Pancreas (tissue), 10 donors: ENCODE data around the gene EPS8L2. TPM values are rescaled to one million over a fixed set of nuclear protein-coding genes. Genes with fewer than 3 reads are reported as not detected.
A peak's percentile ranks its signal among the peaks of the same experiment; 100 is the strongest.

Experiments used
- ATAC-seq, 4 donors: fragments of 200-7000 bp; cut with Tn5 transposase; one replicate each; pipeline versions ENCODE4 v1.8.0 to v1.9.1; 2020; ENCODE audit warnings: mild to moderate bottlenecking in 4 of 4, moderate library complexity in 4 of 4
- DNase-seq, 6 donors: peaks; one replicate each; pipeline ENCODE4 v3.0.0-alpha.2; 2020
- FAIRE-seq: peaks from 2 replicates; lab custom pipeline; 2012; peaks lifted over from hg19 to GRCh38; lab: Jason Lieb, UNC
- H3K27ac ChIP-seq, 4 donors: fragments of 200-600 bp; sonication (generic); 1 replicate in 3 of 4; 2 replicates in 1 of 4; pipeline versions ENCODE4 v1.5.0 to v1.8.0; 2020
- H3K27me3 ChIP-seq, 4 donors: fragments of 200-600 bp; one replicate each; pipeline ENCODE4 v1.8.0; 2021
- H3K36me3 ChIP-seq, 3 donors: fragments of 200-600 bp; sonication (generic) in 1 of 3; one replicate each; pipeline versions ENCODE4 v1.5.0 to v1.8.0; 2020 to 2021
- H3K4me1 ChIP-seq, 3 donors: fragments of 200-600 bp; one replicate each; pipeline ENCODE4 v1.8.0; 2021
- H3K4me3 ChIP-seq, 4 donors: fragments of 200-600 bp; sonication (generic) in 2 of 4; one replicate each; pipeline versions ENCODE4 v1.5.0 to v1.8.0; 2020 to 2021
- H3K9me3 ChIP-seq, 4 donors: fragments of 200-600 bp; one replicate each; pipeline ENCODE4 v1.8.0; 2021
- WGBS, 2 donors: extraction: QIAGEN DNeasy Blood & Tissue Kit; methylation state at CpG; one replicate each; pipeline ENCODE4 v1.1.7; 2013; 5-methylcytosine and 5-hydroxymethylcytosine counted together
- intact Hi-C, 3 donors: fragments of 100-400 bp; cut with DNase I; formaldehyde crosslinking; loops; one replicate each; pipeline versions ENCODE4 v1.11.1 to v1.14.2; 2022
- polyA plus RNA-seq, 2 donors: library from polyadenylated mRNA; stranded (reverse); fragments of 200-250 nt; gene quantifications; one replicate each; pipeline ENCODE4 v1.2.3, GENCODE V29; 2013
- total RNA-seq, 6 donors: library from RNA; stranded (reverse); fragmentation: NEBNext Ultra II Directional in 4 of 6; extraction: Animal tissue kit (Norgen Biotek cat#: 25700) in 4 of 6; gene quantifications; one replicate each; pipeline versions ENCODE4 v1.2.1 to v1.2.4, GENCODE V29; 2021 to 2023
- TF ChIP-seq, protein P1 (sequence below), 4 donors: fragments of 200-600 bp; sonication (generic) in 3 of 4; IDR thresholded peaks; one replicate each; pipeline versions ENCODE4 v1.5.0 to v1.8.0; 2021; ENCODE audit warnings: antibody characterized with exemption in 4 of 4
- donor health status: healthy with polysubstance abuse.
- donor health status: DM: no; HTN: no; CAD: no; lungs with moderate emphysema.
- donor health status: DM: no; HTN: no; CAD: no.
- donor health status: control.
- donor health status: control.
- donor health status: Bipolar disorder and iron deficiency.
- donor health status: DM: yes; HTN: yes; CAD: no.
- donor health status: DM: no; HTN: no; CAD: no.
- donor health status: DM: no; HTN: no; CAD: no.
- donor health status: DM: yes; HTN: yes; CAD: no.

Gene EPS8L2
- total and polyA plus RNA-seq, 8 donors: 58.1 to 286 (median 93.3) TPM

DNA sequence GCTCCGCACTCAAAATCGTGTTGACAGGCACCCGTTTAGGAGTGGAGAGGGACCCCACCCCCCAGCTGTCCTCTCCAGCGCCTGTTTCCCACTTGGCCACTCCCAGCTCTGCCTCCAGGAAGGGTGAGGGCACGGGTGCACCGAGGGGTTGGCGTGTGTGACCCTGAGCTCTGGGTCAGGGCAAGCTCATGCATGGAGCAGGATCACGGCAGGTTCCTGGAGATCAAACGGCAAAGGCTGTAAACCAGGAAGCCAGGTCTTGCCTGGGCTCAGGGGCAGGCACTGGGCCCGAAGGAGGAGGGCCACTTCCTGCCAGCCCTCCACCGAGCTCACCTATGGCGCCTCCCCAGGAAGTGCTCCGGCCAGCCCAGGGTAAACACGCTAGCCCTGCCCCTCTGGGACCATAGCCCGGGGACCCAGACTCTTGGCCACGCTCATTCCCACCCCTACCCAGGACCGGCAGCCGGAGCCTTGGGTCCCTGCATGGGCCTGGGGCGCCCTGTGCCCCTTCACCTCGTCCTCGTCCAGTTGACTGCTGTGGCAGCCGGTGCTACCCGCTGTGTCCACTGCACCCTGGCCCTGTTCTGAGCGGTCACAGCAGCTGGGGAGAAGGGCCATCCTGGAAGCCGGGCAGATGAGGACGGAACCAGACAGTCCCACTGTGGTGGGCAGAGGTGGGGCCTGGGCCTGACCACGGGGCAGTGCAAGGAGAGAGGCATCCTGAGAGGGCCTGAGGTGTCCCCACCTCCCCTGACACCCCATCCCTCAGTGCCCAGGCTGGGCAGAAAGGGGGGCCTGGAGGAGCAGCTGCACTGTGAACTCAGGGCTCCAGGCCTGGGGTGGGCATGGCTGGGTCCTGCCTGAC is 1.0 kb upstream of the EPS8L2 start:
- intact Hi-C loops: no loop called here
- H3K27ac ChIP-seq: peak overlapping the region; percentile 59 to 93 (median 85)
- peak; percentile 75 to 87 (median 82) for ATAC-seq
- H3K36me3 ChIP-seq: peaks cover 0 to 4% (median 0%) of the 10 kb centered on the region in 3 donors
- FAIRE-seq: no peak
- peak overlapping the region; percentile 57 to 85 (median 82) for H3K4me3 ChIP-seq
- no peaks in the 10 kb centered on the region for H3K27me3 ChIP-seq
- TF ChIP-seq, protein P1, sequence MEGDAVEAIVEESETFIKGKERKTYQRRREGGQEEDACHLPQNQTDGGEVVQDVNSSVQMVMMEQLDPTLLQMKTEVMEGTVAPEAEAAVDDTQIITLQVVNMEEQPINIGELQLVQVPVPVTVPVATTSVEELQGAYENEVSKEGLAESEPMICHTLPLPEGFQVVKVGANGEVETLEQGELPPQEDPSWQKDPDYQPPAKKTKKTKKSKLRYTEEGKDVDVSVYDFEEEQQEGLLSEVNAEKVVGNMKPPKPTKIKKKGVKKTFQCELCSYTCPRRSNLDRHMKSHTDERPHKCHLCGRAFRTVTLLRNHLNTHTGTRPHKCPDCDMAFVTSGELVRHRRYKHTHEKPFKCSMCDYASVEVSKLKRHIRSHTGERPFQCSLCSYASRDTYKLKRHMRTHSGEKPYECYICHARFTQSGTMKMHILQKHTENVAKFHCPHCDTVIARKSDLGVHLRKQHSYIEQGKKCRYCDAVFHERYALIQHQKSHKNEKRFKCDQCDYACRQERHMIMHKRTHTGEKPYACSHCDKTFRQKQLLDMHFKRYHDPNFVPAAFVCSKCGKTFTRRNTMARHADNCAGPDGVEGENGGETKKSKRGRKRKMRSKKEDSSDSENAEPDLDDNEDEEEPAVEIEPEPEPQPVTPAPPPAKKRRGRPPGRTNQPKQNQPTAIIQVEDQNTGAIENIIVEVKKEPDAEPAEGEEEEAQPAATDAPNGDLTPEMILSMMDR (IDR thresholded peaks at IDR 0.05): no peak
- DNase-seq: peak; percentile 86 to 97 (median 92)
- 16 to 18% methylated on average over 23 to 27 of the region's 27 CpGs for WGBS, 2 donors
- peaks cover 24 to 42% (median 31%) of the 10 kb centered on the region in 3 donors for H3K4me1 ChIP-seq
- H3K9me3 ChIP-seq: no peaks in the 10 kb centered on the region

DNA sequence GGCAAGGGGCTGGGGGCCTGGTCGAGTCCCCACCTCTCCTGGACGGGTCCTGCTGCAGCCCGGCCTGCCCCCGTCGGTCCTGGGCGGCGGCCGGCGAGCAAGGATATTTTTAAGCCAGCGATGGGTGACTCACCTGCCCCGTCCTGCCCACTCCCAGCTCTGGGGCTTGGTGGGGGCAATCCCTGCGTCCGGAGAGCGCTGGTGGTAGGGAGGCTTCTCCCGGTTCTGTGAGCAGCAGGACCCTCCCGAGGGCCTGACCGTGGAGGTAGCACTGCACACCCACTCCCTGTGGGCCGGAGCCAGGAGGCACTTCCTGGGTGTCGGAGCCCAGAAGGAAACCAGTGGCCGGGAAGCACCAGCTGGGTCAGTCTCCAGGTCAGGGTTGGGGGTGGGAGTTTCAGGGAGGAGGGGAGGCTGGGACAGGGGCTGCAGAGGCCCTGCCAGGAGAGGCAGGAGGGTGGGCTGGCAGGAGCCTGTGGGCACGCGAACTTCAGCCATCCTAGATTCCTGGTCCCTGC is 467 bp downstream of the EPS8L2 start:
- peak; percentile 52 to 86 (median 68) for DNase-seq
- peak; percentile 4 to 11 (median 10) for ATAC-seq
- 1 to 4% methylated on average over 12 to 22 of the region's 22 CpGs for WGBS, 2 donors
- TF ChIP-seq, protein P1 (IDR thresholded peaks at IDR 0.05): no peak
- Histone ChIP-seq H3K36me3 (peaks cover 0 to 4% (median 0%) of the 10 kb centered on the region in 3 donors), H3K27me3 (no peaks in the 10 kb centered on the region), H3K27ac (peak overlapping the region; percentile 79 to 93 (median 85)), H3K9me3 (no peaks in the 10 kb centered on the region), H3K4me1 (peaks cover 24 to 42% (median 31%) of the 10 kb centered on the region in 3 donors), H3K4me3 (peak overlapping the region; percentile 57 to 85 (median 82))
- FAIRE-seq: no peak
- intact Hi-C loops: no loop called here

DNA sequence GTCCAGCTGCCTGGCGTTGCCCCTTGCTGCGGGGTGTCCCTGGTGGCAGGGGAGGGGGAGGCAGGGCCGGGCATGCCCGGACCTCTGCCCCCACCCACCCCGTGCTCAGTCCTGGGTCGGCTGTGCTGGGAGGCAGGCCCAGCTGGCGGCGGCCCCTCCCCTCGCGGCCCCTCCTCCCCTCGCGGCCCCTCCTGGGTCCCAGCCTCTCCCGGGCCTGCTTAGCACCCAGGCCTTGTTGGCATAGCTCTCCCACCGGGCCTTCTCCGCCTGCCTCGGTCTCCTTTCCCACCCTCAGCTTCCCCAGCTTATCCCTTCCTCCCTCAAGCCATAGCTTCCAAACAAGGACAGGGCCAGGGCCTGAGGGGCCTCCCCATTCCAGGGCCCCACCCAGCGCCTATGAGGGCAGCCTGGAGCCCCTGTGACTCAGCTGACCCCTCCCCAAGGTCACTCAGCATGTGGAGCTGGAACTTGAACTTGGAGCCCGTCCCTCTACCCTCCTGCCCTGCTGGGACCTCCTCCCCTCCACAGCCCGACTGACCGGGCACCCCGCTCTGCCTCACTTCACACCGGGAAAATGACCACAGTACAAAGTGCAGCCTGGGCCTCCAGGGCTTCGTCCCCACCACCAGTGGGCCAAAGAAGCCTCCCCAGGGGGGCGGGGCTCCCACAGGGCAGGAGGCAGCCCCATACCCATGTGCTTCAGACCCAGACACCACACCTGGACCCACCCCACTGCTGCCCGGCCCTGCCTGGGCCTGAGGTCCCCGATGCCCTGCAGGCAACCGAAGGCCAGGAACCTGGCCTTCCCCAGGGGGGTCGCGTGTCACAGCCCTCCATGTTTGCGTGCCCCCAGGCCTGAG is 1.2 kb downstream of the EPS8L2 start:
- peaks cover 28 to 40% (median 30%) of the 10 kb centered on the region in 3 donors for H3K4me1 ChIP-seq
- whole genome bisulfite sequencing, 2 donors: 12 to 14% methylated on average over 24 to 30 of the region's 30 CpGs
- peak overlapping the region; percentile 79 to 93 (median 85) for H3K27ac ChIP-seq
- ATAC-seq (peak; percentile 22 to 44 (median 29)), DNase-seq (peak; percentile 47 to 86 (median 64)), FAIRE-seq (no peak)
- peak overlapping the region; percentile 57 to 85 (median 82) for H3K4me3 ChIP-seq
- intact Hi-C loops: no loop called here
- H3K9me3 ChIP-seq: no peaks in the 10 kb centered on the region
- TF ChIP-seq, protein P1 (IDR thresholded peaks at IDR 0.05): no peak
- H3K27me3 ChIP-seq: no peaks in the 10 kb centered on the region
- peaks cover 0 to 2% (median 0%) of the 10 kb centered on the region in 3 donors for H3K36me3 ChIP-seq

DNA sequence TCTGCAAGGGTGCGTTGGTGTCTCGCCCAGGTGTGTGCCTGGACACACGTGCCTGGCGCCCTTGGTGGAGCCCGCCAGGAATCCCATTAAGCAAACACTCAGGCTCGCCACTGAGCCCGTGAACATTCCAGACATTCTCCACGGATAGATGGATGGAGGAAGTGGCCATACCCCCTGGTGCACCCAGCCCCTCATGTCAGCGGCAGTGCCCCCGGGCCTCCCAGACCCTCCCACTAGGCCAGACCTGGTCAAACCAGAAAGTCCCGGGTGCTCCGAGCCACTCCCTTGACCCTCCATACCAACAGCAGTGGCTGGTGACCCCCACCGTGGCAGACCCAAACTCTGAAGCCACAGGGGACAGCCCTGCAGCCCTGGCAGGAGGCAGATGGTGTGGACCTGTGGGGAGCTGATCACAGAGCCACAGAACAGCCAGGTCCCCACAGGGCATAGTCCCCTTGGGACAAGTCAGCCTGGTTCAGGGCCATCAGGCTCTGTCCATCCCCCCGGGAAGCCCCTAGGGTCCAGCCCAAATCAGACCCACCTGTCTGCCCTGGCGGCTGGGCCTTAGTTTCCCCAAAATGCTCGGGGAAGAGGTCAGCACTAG is 1.9 kb downstream of the EPS8L2 start:
- DNase-seq: peak in 5 of 6 donors; percentile 61 to 83 (median 65)
- no peak for FAIRE-seq
- Histone ChIP-seq H3K27me3 (no peaks in the 10 kb centered on the region), H3K27ac (peak overlapping the region; percentile 81 to 93 (median 86)), H3K4me1 (peaks cover 28 to 40% (median 30%) of the 10 kb centered on the region in 3 donors), H3K36me3 (no peaks in the 10 kb centered on the region), H3K9me3 (no peaks in the 10 kb centered on the region), H3K4me3 (peak overlapping the region in 2 of 4 donors; percentile 80 to 85)
- ATAC-seq: peak in 3 of 4 donors; percentile 6 to 12 (median 7)
- 30 to 31% methylated on average over 16 of the region's 16 CpGs for WGBS, 2 donors
- intact Hi-C loops: no loop called here
- TF ChIP-seq, protein P1 (IDR thresholded peaks at IDR 0.05): no peak
